HepG2 (cell line): ENCODE results near the gene TRIM9.

Source experiments
- EHMT2 ChIP-seq: fragments of 200-600 bp; sonication (generic); IDR thresholded peaks from 2 replicates; pipeline ENCODE4 v1.7.0; 2017; ENCODE audit warnings: antibody characterized with exemption, low read depth, low read length, borderline replicate concordance
- EZH2 ChIP-seq: conservative IDR thresholded peaks from 2 replicates; pipeline ENCODE4 v1.6.1; 2012; ENCODE audit warnings: mild to moderate bottlenecking, low read depth, low read length, moderate library complexity
- JUNB ChIP-seq: sonication (generic); formaldehyde crosslinking; IDR thresholded peaks from 2 replicates; pipeline ENCODE4 v1.8.0; 2022; ENCODE audit warnings: missing genetic modification reagents, mild to moderate bottlenecking, borderline replicate concordance
- KDM1A ChIP-seq: IDR thresholded peaks from 2 replicates; pipeline ENCODE4 v1.6.1; 2016; ENCODE audit warnings: missing compliant biosample characterization
- MYC ChIP-seq: sonication (generic); formaldehyde crosslinking; IDR thresholded peaks from 2 replicates; pipeline ENCODE4 v1.9.0; 2021; ENCODE audit warnings: missing genetic modification reagents, borderline replicate concordance
- RBM39 ChIP-seq: fragments of 200-400 bp; formaldehyde crosslinking; IDR thresholded peaks from one replicate; pipeline ENCODE4 v1.6.1; 2018; ENCODE audit warnings: antibody characterized with exemption, mild to moderate bottlenecking, low read depth, low read length; ENCODE audit not compliant: poor library complexity, severe bottlenecking
- RELA ChIP-seq: sonication (generic); formaldehyde crosslinking; IDR thresholded peaks from 2 replicates; pipeline ENCODE4 v1.4.0; 2020; ENCODE audit warnings: missing genetic modification reagents
- SP2 ChIP-seq: sonication (generic); formaldehyde crosslinking; IDR thresholded peaks from 2 replicates; pipeline ENCODE4 v1.5.1; 2020; ENCODE audit warnings: mild to moderate bottlenecking, missing genetic modification reagents
- TBP ChIP-seq: sonication (generic); formaldehyde crosslinking; IDR thresholded peaks from 2 replicates; pipeline ENCODE4 v1.5.0; 2020; ENCODE audit warnings: missing genetic modification reagents
- ZNF124 ChIP-seq: sonication (generic); formaldehyde crosslinking; IDR thresholded peaks from 2 replicates; pipeline ENCODE4 v1.4.0; 2020; ENCODE audit warnings: missing genetic modification reagents
- ZNF253 ChIP-seq: sonication (generic); formaldehyde crosslinking; IDR thresholded peaks from 2 replicates; pipeline ENCODE4 v1.8.0; 2022; ENCODE audit warnings: mild to moderate bottlenecking, missing genetic modification reagents, borderline replicate concordance
- TF ChIP-seq, protein P1 (sequence below): sonication (generic); formaldehyde crosslinking; IDR thresholded peaks from 2 replicates; pipeline ENCODE4 v1.4.0; 2020; ENCODE audit warnings: missing genetic modification reagents
- TF ChIP-seq, protein P2 (sequence below): sonication (generic); formaldehyde crosslinking; IDR thresholded peaks from 2 replicates; pipeline ENCODE4 v1.9.0; 2021; ENCODE audit warnings: missing genetic modification reagents, borderline replicate concordance

- TF ChIP-seq, protein P1, sequence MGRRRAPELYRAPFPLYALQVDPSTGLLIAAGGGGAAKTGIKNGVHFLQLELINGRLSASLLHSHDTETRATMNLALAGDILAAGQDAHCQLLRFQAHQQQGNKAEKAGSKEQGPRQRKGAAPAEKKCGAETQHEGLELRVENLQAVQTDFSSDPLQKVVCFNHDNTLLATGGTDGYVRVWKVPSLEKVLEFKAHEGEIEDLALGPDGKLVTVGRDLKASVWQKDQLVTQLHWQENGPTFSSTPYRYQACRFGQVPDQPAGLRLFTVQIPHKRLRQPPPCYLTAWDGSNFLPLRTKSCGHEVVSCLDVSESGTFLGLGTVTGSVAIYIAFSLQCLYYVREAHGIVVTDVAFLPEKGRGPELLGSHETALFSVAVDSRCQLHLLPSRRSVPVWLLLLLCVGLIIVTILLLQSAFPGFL (CRISPR knock-in tag) = no peak
- TF ChIP-seq JUNB (CRISPR knock-in tag) = no peak
- TF ChIP-seq EZH2 = no peak
- no peak for TF ChIP-seq ZNF253 (CRISPR knock-in tag)
- TF ChIP-seq, protein P2, sequence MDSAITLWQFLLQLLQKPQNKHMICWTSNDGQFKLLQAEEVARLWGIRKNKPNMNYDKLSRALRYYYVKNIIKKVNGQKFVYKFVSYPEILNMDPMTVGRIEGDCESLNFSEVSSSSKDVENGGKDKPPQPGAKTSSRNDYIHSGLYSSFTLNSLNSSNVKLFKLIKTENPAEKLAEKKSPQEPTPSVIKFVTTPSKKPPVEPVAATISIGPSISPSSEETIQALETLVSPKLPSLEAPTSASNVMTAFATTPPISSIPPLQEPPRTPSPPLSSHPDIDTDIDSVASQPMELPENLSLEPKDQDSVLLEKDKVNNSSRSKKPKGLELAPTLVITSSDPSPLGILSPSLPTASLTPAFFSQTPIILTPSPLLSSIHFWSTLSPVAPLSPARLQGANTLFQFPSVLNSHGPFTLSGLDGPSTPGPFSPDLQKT (CRISPR knock-in tag) = no peak
- no peak for TF ChIP-seq RELA (CRISPR knock-in tag)
- no peak for TF ChIP-seq EHMT2
- TF ChIP-seq SP2 (CRISPR knock-in tag) = no peak
- TF ChIP-seq MYC (CRISPR knock-in tag) = no peak
- no peak for TF ChIP-seq ZNF124 (CRISPR knock-in tag)
- no peak for TF ChIP-seq KDM1A (CRISPR knock-in tag)
- no peak for TF ChIP-seq RBM39
- no peak for TF ChIP-seq TBP (CRISPR knock-in tag)
Observed at GRCh38 chr14:50941151-50941550, 153.8 kb downstream of the TRIM9 start.
